Measurements from ENCODE around the gene MADCAM1. TPM values are rescaled to one million over a fixed set of nuclear protein-coding genes. Genes with fewer than 3 reads are reported as not detected.

MADCAM1 gene
- total and polyA plus RNA-seq, 2 of the 8 experiments (the other 6 are each of a cell fraction or from before 2014, with no cell fraction given): 2.3 to 3.0 TPM

DNA sequence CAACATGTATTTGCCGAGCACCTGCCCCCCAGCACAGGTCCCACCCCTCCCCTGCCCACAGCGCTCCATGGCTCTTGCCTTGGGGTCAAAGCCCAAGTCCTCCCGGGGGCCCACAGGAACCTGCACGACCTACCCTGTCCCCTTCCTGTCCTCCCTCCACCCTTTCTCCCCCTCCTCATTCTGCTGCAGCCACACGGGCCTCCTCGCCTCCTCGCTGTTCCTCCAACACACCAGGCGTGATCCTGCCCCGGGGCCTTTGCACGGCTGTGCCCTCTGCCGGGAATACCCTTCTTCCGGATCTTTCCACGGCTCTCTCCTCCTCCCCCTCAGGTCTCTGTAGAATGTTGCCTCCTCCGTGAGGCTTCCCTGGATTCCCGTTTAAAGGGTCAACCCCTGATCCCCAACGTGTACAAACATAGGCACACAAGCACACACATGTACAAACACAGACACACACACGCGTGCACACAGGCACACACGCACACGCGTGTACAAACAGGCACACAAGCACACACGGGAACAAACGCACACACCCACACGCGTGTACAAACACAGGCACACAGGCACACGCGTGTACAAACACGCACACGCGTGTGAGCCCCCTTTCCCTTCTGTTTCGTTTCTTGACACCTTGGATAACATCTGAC lies 2.8 kb downstream of the MADCAM1 start:
- H2BK12ac ChIP-seq (ENCODE audit: low read depth, low read length): peak overlapping the region; percentile 90; the same call in 1 of the 2 replicates
- no peak overlapping the region for H4K5ac ChIP-seq (ENCODE audit: insufficient read length, low read depth, low read length)
- H3K4me2 ChIP-seq (ENCODE audit: insufficient read depth in 1 of 2, low read depth in 2 of 2, low read length in 2 of 2): peak overlapping the region in 1 of 2 experiments; percentile 80; a peak in 1 of 4 replicates
- H2BK120ac ChIP-seq (replicated peaks; ENCODE audit: low read depth, low read length): no peak overlapping the region
- H4K8ac ChIP-seq (ENCODE audit: extremely low read depth, insufficient read depth, low read length): no peak overlapping the region
- H2AK5ac ChIP-seq (ENCODE audit: low read depth, low read length): peak overlapping the region; percentile 96; the same call in 1 of the 2 replicates
- H4K91ac ChIP-seq (replicated peaks; ENCODE audit: insufficient read length, low read length): no peak overlapping the region
- no peak overlapping the region for H3K56ac ChIP-seq (replicated peaks; ENCODE audit: insufficient read length, low read depth, low read length)
- no peak overlapping the region for H2BK20ac ChIP-seq (ENCODE audit: low read length)
- DNase-seq (ENCODE audit: low read depth in 1 of 2, low spot score in 2 of 2): peak in 1 of 2 experiments; percentile 58
- H3K4me3 ChIP-seq (ENCODE audit: extremely low read depth in 1 of 4, insufficient read depth in 2 of 4, low read depth in 3 of 4, low read length in 4 of 4): no peak overlapping the region
- H3K27me3 ChIP-seq (replicated peaks in 1 of 4; ENCODE audit: control insufficient read depth in 3 of 4, extremely low read depth in 1 of 4, insufficient read depth in 3 of 4, low read length in 3 of 4): peaks cover 19 to 26% (median 22%) of the 10 kb centered on the region in 4 experiments
- H3K23me2 ChIP-seq (ENCODE audit: low read depth, low read length): peaks cover 10% of the 10 kb centered on the region; the same call in 1 of the 2 replicates
- H2BK5ac ChIP-seq (ENCODE audit: low read depth, low read length): no peak overlapping the region
- TF ChIP-seq KDM1A (IDR thresholded peaks at IDR 0.05; ENCODE audit: borderline replicate concordance, low read length) (peak; percentile 93), SIN3A (conservative IDR thresholded peaks at IDR 0.05 in 1 of 2, IDR thresholded peaks at IDR 0.05 in 1 of 2; ENCODE audit: low read depth in 1 of 2, low read length in 2 of 2) (no peak), TEAD4 (IDR thresholded peaks at IDR 0.05; ENCODE audit: low read depth, low read length) (no peak), NANOG (IDR thresholded peaks at IDR 0.05; ENCODE audit: insufficient read depth, low read depth, low read length, poor library complexity, severe bottlenecking) (no peak)
- TF ChIP-seq, protein P1, sequence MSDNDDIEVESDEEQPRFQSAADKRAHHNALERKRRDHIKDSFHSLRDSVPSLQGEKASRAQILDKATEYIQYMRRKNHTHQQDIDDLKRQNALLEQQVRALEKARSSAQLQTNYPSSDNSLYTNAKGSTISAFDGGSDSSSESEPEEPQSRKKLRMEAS (IDR thresholded peaks at IDR 0.05): no peak
- no peak overlapping the region for H3K14ac ChIP-seq (ENCODE audit: insufficient read length)
- peaks cover 0 to 12% (median 8%) of the 10 kb centered on the region in 4 experiments; a peak in 5 of 7 replicates for H3K4me1 ChIP-seq (replicated peaks in 1 of 4; ENCODE audit: control insufficient read depth in 3 of 4, insufficient read depth in 4 of 4, low read length in 3 of 4)
- no peak overlapping the region for H2AFZ ChIP-seq (ENCODE audit: low read length)
- peaks cover 0 to 3% (median 0%) of the 10 kb centered on the region in 4 experiments; a peak in 1 of 8 replicates for H3K36me3 ChIP-seq (ENCODE audit: control insufficient read depth in 2 of 4, insufficient read depth in 4 of 4, low read length in 3 of 4)
- H3K79me2 ChIP-seq (ENCODE audit: control insufficient read depth in 1 of 2, insufficient read depth in 2 of 2, low read length in 2 of 2): no peaks in the 10 kb centered on the region
- no peaks in the 10 kb centered on the region for H3K79me1 ChIP-seq (ENCODE audit: low read depth, low read length)
- no peak overlapping the region for H3K23ac ChIP-seq (ENCODE audit: insufficient read length)
- no peak overlapping the region for H3K9ac ChIP-seq (replicated peaks in 1 of 4; ENCODE audit: extremely low read depth in 1 of 4, low read depth in 3 of 4, low read length in 3 of 4)
- H3K4ac ChIP-seq (replicated peaks; ENCODE audit: insufficient read length, low read depth, low read length): no peak overlapping the region
- peak overlapping the region; percentile 81; the same call in 1 of the 2 replicates for H2BK15ac ChIP-seq (ENCODE audit: low read length)
- POLR2A ChIA-PET (ENCODE audit: partially characterized antibody): interaction anchor here (1.1 to 2.8 kb wide), 3 partner anchors 11 to 43 kb away, joined by 4 to 8 read pairs (median 5); partner anchors contain the start of gene CDC34
- CTCF ChIA-PET (ENCODE audit: partially characterized antibody): interaction anchor here (1.0 to 1.5 kb wide), 2 partner anchors 11 to 12 kb away, joined by 3 to 6 read pairs; no protein-coding TSS in a partner anchor
- H3K9me3 ChIP-seq (ENCODE audit: insufficient read depth in 2 of 2, low read depth in 1 of 2, low read length in 1 of 2): no peaks in the 10 kb centered on the region
- no peak overlapping the region for H3K27ac ChIP-seq (ENCODE audit: low read depth, low read length)
- H3K18ac ChIP-seq (ENCODE audit: extremely low read depth, low read length): no peak overlapping the region
- FAIRE-seq: no peak
- 75% methylated on average over 28 of the region's 31 CpGs; no CpG with 5 or more reads in 1 of the 2 experiments for WGBS, 2 experiments (ENCODE audit: extremely low coverage in 1 of 2, insufficient coverage in 1 of 2, insufficient read length in 1 of 2, insufficient replicate concordance in 2 of 2, low coverage in 1 of 2, low lambda C conversion rate in 2 of 2, missing lambda C conversion rate in 1 of 2)
- peaks cover 0 to 7% of the 10 kb centered on the region in 2 experiments for H4K20me1 ChIP-seq (replicated peaks in 1 of 2; ENCODE audit: control insufficient read depth in 1 of 2, insufficient read depth in 2 of 2, low read length in 2 of 2)
